Neuron (in vitro differentiated cells): ENCODE results near the gene CAMK1D.
"Not testable (repeated sequence)": the region's sequence is repeated elsewhere in the genome, so short reads cannot be mapped to it uniquely, and the experiment has no call there.

Source experiments
- H2AFZ ChIP-seq: one replicate; pipeline ENCODE4 v1.6.1; 2013; ENCODE audit warnings: low read depth, mild to moderate bottlenecking, inconsistent platforms, low read length, moderate library complexity
- H3K27me3 ChIP-seq: one replicate; pipeline ENCODE4 v1.6.1; 2013; ENCODE audit warnings: low read length; ENCODE audit not compliant: insufficient read depth
- H3K36me3 ChIP-seq: one replicate; pipeline ENCODE4 v1.6.1; 2013; ENCODE audit warnings: low read length; ENCODE audit not compliant: insufficient read depth
- H3K4me1 ChIP-seq: one replicate; pipeline ENCODE4 v1.6.1; 2013; ENCODE audit warnings: low read length; ENCODE audit not compliant: insufficient read depth
- H3K4me3 ChIP-seq: 2 replicates; pipeline ENCODE4 v1.5.1; 2013; ENCODE audit warnings: mild to moderate bottlenecking, low read length, moderate library complexity
- H3K9me3 ChIP-seq: one replicate; pipeline ENCODE4 v1.6.1; 2013; ENCODE audit warnings: low read length

The CAMK1D gene

GRCh38 chr10:12348870-12349628 lies at the start of gene CAMK1D:
Gene CAMK1D (plus strand): TSS chr10:12349547.
- Histone ChIP-seq H3K9me3 (no peaks in the 10 kb centered on the region), H3K27me3 (no peaks in the 10 kb centered on the region), H3K4me3 (peak within 1 kb of the TSS; percentile 63), H3K36me3 (no peaks in the 10 kb centered on the region), H2AFZ (peak within 1 kb of the TSS; percentile 56), H3K4me1 (peaks cover 20% of the 10 kb centered on the region)

GRCh38 chr10:12301036-12301435 lies 48.3 kb upstream of the CAMK1D start:
- H3K36me3 ChIP-seq, H2AFZ ChIP-seq, H3K4me1 ChIP-seq, H3K4me3 ChIP-seq, H3K9me3 ChIP-seq, H3K27me3 ChIP-seq: not testable (repeated sequence)

- H2AFZ ChIP-seq: no peak overlapping the region
- H3K4me3 ChIP-seq: no peak overlapping the region
- no peaks in the 10 kb centered on the region for H3K27me3 ChIP-seq
- no peaks in the 10 kb centered on the region for H3K9me3 ChIP-seq
- H3K36me3 ChIP-seq: no peaks in the 10 kb centered on the region
- H3K4me1 ChIP-seq: no peaks in the 10 kb centered on the region
Observed at GRCh38 chr10:12308057-12308456, 41.3 kb upstream of the CAMK1D start.

- Histone ChIP-seq H2AFZ (no peak overlapping the region), H3K27me3 (no peaks in the 10 kb centered on the region), H3K9me3 (no peaks in the 10 kb centered on the region), H3K4me3 (no peak overlapping the region), H3K4me1 (no peaks in the 10 kb centered on the region), H3K36me3 (no peaks in the 10 kb centered on the region)
Observed at GRCh38 chr10:12308736-12309375, 40.5 kb upstream of the CAMK1D start.

GRCh38 chr10:12309783-12310182 lies 39.6 kb upstream of the CAMK1D start:
- H3K36me3 ChIP-seq, H3K4me1 ChIP-seq, H3K4me3 ChIP-seq, H2AFZ ChIP-seq, H3K27me3 ChIP-seq, H3K9me3 ChIP-seq: not testable (repeated sequence)

- H3K9me3 ChIP-seq: no peaks in the 10 kb centered on the region
- H2AFZ ChIP-seq: no peak overlapping the region
- no peaks in the 10 kb centered on the region for H3K4me1 ChIP-seq
- H3K4me3 ChIP-seq: no peak overlapping the region
- no peaks in the 10 kb centered on the region for H3K27me3 ChIP-seq
- H3K36me3 ChIP-seq: no peaks in the 10 kb centered on the region
Observed at GRCh38 chr10:12314836-12315235, 34.5 kb upstream of the CAMK1D start.

GRCh38 chr10:12319076-12319475 lies 30.3 kb upstream of the CAMK1D start:
- Histone ChIP-seq H3K4me1 (peaks cover 6% of the 10 kb centered on the region), H3K36me3 (no peaks in the 10 kb centered on the region), H2AFZ (no peak overlapping the region), H3K4me3 (no peak overlapping the region), H3K9me3 (no peaks in the 10 kb centered on the region), H3K27me3 (no peaks in the 10 kb centered on the region)

GRCh38 chr10:12320892-12321291 lies 28.5 kb upstream of the CAMK1D start:
- no peak overlapping the region for H2AFZ ChIP-seq
- no peaks in the 10 kb centered on the region for H3K36me3 ChIP-seq
- no peaks in the 10 kb centered on the region for H3K9me3 ChIP-seq
- H3K4me1 ChIP-seq: peaks cover 6% of the 10 kb centered on the region
- H3K4me3 ChIP-seq: no peak overlapping the region
- H3K27me3 ChIP-seq: no peaks in the 10 kb centered on the region

- Histone ChIP-seq H3K9me3 (no peaks in the 10 kb centered on the region), H3K4me1 (peaks cover 9% of the 10 kb centered on the region), H3K27me3 (no peaks in the 10 kb centered on the region), H2AFZ (no peak overlapping the region), H3K4me3 (no peak overlapping the region), H3K36me3 (no peaks in the 10 kb centered on the region)
Observed at GRCh38 chr10:12321641-12322040, 27.7 kb upstream of the CAMK1D start.

- Histone ChIP-seq H3K4me3 (no peak overlapping the region), H2AFZ (peak overlapping the region; percentile 46), H3K4me1 (peaks cover 9% of the 10 kb centered on the region), H3K27me3 (no peaks in the 10 kb centered on the region), H3K36me3 (no peaks in the 10 kb centered on the region), H3K9me3 (no peaks in the 10 kb centered on the region)
Observed at GRCh38 chr10:12322583-12323131, 26.7 kb upstream of the CAMK1D start.

- Histone ChIP-seq H3K9me3 (no peaks in the 10 kb centered on the region), H3K4me3 (no peak overlapping the region)
Observed at GRCh38 chr10:12324530-12324929, 24.8 kb upstream of the CAMK1D start.

GRCh38 chr10:12327074-12327473 lies 22.3 kb upstream of the CAMK1D start:
- no peak overlapping the region for H2AFZ ChIP-seq
- no peaks in the 10 kb centered on the region for H3K27me3 ChIP-seq
- peaks cover 9% of the 10 kb centered on the region for H3K4me1 ChIP-seq
- no peaks in the 10 kb centered on the region for H3K36me3 ChIP-seq
- H3K9me3 ChIP-seq: no peaks in the 10 kb centered on the region
- no peak overlapping the region for H3K4me3 ChIP-seq

More at GRCh38 chr10:12324530-12324929, 24.8 kb upstream of the CAMK1D start:
- Histone ChIP-seq H2AFZ (no peak overlapping the region), H3K27me3 (no peaks in the 10 kb centered on the region), H3K36me3 (no peaks in the 10 kb centered on the region), H3K4me1 (peaks cover 9% of the 10 kb centered on the region)

GRCh38 chr10:12327476-12327875 lies 21.9 kb upstream of the CAMK1D start:
- Histone ChIP-seq H3K27me3 (no peaks in the 10 kb centered on the region), H3K9me3 (no peaks in the 10 kb centered on the region), H3K4me1 (peaks cover 9% of the 10 kb centered on the region), H2AFZ (no peak overlapping the region), H3K4me3 (no peak overlapping the region), H3K36me3 (no peaks in the 10 kb centered on the region)
